GM18508 (cell line): ENCODE data around the gene DENND1A.
"Not testable (repeated sequence)": the region's sequence is repeated elsewhere in the genome, so short reads cannot be mapped to it uniquely, and the experiment has no call there.

Experiments
- ATAC-seq: cut with Tn5 transposase; IDR thresholded peaks from one replicate; pipeline ENCODE4 v1.9.1; 2021; ENCODE audit warnings: moderate number of reproducible peaks; ENCODE audit not compliant: insufficient read depth, unreplicated experiment

Gene DENND1A

DNA sequence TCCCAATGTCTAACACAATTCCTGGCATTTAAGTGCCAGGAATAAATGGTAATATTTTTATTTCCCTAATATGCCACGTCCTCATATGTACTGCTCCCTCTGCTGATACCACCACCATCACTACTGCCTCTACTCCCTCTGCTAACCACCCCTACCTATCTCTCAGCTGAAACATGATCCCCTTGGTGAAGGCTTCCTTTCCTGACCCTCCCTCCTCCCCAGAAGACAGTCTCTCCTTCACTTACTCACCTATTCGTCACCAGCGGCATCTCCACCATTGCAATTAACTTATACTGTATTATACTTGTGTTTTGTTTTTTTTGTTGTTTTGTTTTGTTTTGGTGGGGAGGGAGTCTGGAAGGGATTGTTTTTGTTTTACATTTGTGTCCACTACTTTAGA is 4.8 kb downstream of the DENND1A start:
- ATAC-seq: no peak

DNA sequence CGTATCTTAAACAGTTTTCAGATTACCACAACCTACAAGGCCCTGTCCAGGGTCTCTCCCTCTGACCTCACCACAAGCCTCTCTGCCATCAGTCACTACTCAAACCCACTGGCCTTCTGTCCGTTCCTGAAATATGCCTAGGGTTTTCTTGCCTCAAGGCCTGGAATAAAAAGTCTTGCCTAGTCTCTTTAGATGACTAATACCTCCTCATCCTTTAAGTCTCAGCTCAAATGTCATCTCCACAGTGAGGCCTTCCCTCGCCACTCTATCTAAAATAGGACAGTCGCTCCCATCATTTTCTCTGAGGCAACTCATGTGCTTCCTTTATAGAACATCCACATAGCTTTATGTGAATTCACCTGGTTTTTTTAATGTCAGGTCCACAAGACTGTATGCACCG is 5.2 kb downstream of the DENND1A start:
- ATAC-seq: no peak

DNA sequence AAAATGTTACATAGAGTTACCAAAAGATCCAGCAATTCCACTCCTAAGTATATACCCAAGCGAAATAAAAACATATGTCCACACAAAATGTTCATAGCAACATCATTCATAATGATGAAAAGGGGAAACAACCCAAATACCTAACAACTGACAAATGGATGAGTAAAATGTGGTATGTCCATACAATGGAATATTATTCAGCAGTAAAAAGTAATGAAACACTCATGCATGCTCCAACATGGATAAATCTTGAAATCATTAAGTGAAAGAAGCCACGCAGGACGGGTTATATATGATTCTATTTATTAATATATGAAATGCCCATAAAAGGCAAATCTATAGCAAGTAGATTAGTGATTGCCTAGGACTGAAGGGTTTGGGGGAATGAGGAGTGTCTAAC is 6.0 kb downstream of the DENND1A start:
- no peak for ATAC-seq

- ATAC-seq: no peak
Observed at GRCh38 chr9:123923377-123923776, 6.5 kb downstream of the DENND1A start.

- no peak for ATAC-seq
Observed at GRCh38 chr9:123922911-123923310, 7.0 kb downstream of the DENND1A start.

- no peak for ATAC-seq
Observed at GRCh38 chr9:123922431-123922830, 7.5 kb downstream of the DENND1A start.

- ATAC-seq: no peak
Observed at GRCh38 chr9:123914517-123915196, 15.3 kb downstream of the DENND1A start.

GRCh38 chr9:123912167-123912897 is 17.6 kb downstream of the DENND1A start:
- no peak for ATAC-seq

GRCh38 chr9:123911024-123911423 is 18.9 kb downstream of the DENND1A start:
- ATAC-seq: no peak

GRCh38 chr9:123909192-123909591 is 20.7 kb downstream of the DENND1A start:
- not testable (repeated sequence) for ATAC-seq

DNA sequence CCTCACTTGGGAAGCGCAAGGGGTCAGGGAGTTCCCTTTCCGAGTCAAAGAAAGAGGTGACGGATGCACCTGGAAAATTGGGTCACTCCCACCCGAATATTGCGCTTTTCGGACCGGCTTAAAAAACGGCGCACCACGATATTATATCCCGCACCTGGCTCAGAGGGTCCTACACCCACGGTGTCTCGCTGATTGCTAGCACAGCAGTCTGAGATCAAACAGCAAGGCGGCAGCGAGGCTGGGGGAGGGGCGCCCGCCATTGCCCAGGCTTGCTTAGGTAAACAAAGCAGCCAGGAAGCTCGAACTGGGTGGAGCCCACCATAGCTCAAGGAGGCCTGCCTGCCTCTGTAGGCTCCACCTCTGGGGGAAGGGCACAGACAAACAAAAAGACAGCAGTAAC is 26.4 kb downstream of the DENND1A start:
- ATAC-seq: not testable (repeated sequence)

GRCh38 chr9:123894822-123895221 is 35.1 kb downstream of the DENND1A start:
- no peak for ATAC-seq

GRCh38 chr9:123893831-123894460 is 36.0 kb downstream of the DENND1A start:
- ATAC-seq: no peak

GRCh38 chr9:123893115-123893514 is 36.8 kb downstream of the DENND1A start:
- no peak for ATAC-seq

GRCh38 chr9:123887837-123888236 is 42.1 kb downstream of the DENND1A start:
- no peak for ATAC-seq

DNA sequence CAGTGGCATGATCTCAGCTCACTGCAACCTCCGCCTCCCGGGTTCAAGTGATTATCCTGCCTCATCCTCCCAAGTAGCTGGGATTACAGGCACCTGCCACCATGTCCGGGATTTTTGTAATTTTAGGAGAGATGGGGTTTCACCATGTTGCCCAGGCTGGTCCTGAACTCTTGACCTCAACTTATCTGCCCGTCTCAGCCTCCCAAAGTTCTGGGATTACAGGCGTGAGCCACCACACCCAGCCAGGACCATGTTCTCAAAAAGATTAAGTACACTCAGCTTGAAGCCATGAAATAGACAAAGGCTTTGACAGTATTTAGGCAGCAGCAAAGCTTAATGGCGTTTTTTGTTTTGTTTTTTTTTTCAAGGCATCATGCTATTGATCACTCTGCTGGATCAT is 44.1 kb downstream of the DENND1A start:
- not testable (repeated sequence) for ATAC-seq

DNA sequence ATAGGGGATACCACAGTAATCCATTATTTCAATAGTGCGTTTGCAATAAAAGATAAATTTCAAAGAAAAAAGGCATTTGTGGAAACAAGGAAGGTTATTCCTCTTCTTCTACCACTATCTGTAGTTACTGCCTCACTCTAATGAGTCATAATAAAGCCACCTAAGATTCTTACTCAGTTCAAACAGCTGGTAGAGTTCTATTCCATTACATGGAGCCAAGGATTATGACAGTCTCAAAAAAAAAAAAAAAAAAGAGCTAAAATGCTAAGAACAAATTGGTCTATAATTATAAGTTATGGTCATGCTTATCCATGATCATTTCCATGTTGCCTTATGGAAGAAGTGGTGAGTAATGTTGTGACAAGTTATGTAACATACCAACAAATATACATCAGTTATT is 46.3 kb downstream of the DENND1A start:
- ATAC-seq: no peak

DNA sequence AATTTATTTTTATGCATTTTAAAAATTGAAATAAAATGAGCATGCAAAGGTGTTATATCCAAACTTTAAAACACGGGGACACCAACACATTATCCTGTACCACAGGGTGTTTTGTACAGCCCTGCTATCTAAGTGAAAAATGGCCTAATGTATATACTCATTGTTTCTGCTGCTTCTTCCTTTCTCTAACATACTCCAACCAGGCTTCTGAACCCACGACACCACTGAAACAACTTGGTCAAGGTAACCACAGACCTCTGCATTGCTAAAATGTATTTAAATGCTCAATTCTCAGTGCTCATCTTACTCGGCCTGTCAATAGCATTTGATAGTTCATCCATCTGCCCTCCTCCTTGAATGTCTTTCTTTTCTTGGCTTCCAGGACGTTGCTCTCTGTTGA is 48.3 kb downstream of the DENND1A start:
- no peak for ATAC-seq

GRCh38 chr9:123880420-123880819 is 49.5 kb downstream of the DENND1A start:
- no peak for ATAC-seq

DNA sequence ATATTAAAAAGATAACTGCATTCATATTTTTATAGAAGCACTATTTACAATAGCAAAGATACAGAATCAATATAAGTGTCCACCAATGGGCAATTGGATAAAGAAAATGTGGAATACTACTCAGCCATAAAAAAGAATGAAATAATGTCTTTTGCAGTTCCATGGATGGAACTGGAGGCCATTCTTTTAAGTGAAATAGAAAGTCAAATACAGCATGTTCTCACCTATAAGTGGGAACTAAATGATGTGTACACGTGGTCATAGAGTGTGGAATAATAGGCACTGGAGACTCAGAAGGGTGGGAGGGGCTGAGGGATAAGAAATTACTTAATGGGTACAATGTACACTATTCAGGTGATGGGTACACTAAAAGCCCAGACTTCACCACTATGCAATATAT is 53.2 kb downstream of the DENND1A start:
- ATAC-seq: no peak

DNA sequence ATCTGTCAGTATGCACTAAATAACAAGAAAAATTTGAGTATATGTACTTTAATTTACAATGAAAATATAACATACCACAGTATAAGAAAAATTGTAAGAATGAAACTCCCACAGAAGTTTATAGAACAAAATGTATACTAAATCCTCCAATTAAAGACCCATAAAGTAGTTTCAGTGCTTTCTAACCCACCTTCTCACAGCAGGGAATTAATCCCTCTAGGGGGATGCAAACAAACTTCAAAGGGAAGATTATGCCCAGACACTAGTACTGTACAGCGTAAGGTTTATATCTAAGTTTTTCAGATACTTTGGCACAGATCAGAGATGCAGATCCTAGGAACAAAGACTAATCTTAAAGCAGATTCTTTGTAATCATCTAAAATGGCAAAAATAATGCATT is 57.2 kb downstream of the DENND1A start:
- ATAC-seq: no peak

GRCh38 chr9:123871781-123872180 is 58.1 kb downstream of the DENND1A start:
- ATAC-seq: no peak
